Naive thymus-derived CD4-positive, alpha-beta T cell (primary cell): Measurements from ENCODE around the gene TARDBP. TPM values are rescaled to one million over a fixed set of nuclear protein-coding genes. Genes with fewer than 3 reads are reported as not detected.

Experiments
- ATAC-seq: fragments of 150-1000 bp; cut with Tn5 transposase; 2 replicates; pipeline ENCODE4 v1.10.0; 2021; ENCODE audit warnings: mild to moderate bottlenecking, moderate library complexity
- CTCF ChIA-PET: fragments of 350-600 bp; sonication (Branson Sonifier 250); formaldehyde crosslinking; loops from one replicate; lab custom pipeline; 2021; ENCODE audit warnings: antibody characterized with exemption; lab: Charles Lee
- POLR2A ChIA-PET: fragments of 350-600 bp; sonication (Branson Sonifier 250); formaldehyde crosslinking; loops from one replicate; lab custom pipeline; 2021; ENCODE audit warnings: antibody characterized with exemption, inconsistent platforms; lab: Charles Lee
- DNase-seq, 9 donors: peaks; one replicate each; pipeline versions ENCODE4 v3.0.0 to v3.0.0-alpha.2; 2020 to 2022; ENCODE audit warnings: mixed read lengths in 1 of 9
- H3K27ac ChIP-seq: one replicate; pipeline ENCODE4 v1.7.0; 2013; ENCODE audit warnings: mild to moderate bottlenecking, low read depth, low read length, moderate library complexity
- H3K27me3 ChIP-seq, 2 donors: one replicate each; pipeline ENCODE4 v1.7.0; 2013; ENCODE audit warnings: low read length in 2 of 2, mild to moderate bottlenecking in 2 of 2, moderate library complexity in 2 of 2; ENCODE audit not compliant: control insufficient read depth in 2 of 2, insufficient read depth in 2 of 2
- H3K36me3 ChIP-seq, 3 experiments: 1 replicate in 2 of 3; 2 replicates in 1 of 3; pipeline ENCODE4 v1.7.0; 2013; ENCODE audit warnings: low read length in 3 of 3, mild to moderate bottlenecking in 3 of 3, moderate library complexity in 1 of 3; ENCODE audit not compliant: insufficient read depth in 3 of 3, control insufficient read depth in 2 of 3
- H3K4me1 ChIP-seq, 2 donors: one replicate each; pipeline ENCODE4 v1.7.0; 2013; ENCODE audit warnings: low read length in 2 of 2, mild to moderate bottlenecking in 2 of 2, moderate library complexity in 1 of 2; ENCODE audit not compliant: control insufficient read depth in 2 of 2, insufficient read depth in 2 of 2
- H3K4me3 ChIP-seq: 2 replicates; pipeline ENCODE4 v1.7.0; 2013; ENCODE audit warnings: mild to moderate bottlenecking, low read length
- H3K9me3 ChIP-seq, 3 experiments: 1 replicate in 2 of 3; 2 replicates in 1 of 3; pipeline ENCODE4 v1.7.0; 2013; ENCODE audit warnings: low read length in 3 of 3; ENCODE audit not compliant: control insufficient read depth in 2 of 3
- H3K27ac Mint-ChIP-seq, 9 donors: one replicate each; pipeline ENCODE4 v1.8.0; 2020 to 2022; ENCODE audit warnings: mixed read lengths in 9 of 9, mild to moderate bottlenecking in 8 of 9, moderate library complexity in 5 of 9, inconsistent platforms in 2 of 9
- H3K27me3 Mint-ChIP-seq, 5 donors: one replicate each; pipeline ENCODE4 v1.8.0; 2021 to 2022; ENCODE audit warnings: mixed read lengths in 5 of 5, mild to moderate bottlenecking in 1 of 5
- H3K36me3 Mint-ChIP-seq, 5 donors: one replicate each; pipeline ENCODE4 v1.8.0; 2020 to 2022; ENCODE audit warnings: mixed read lengths in 5 of 5, mild to moderate bottlenecking in 3 of 5, inconsistent platforms in 1 of 5
- H3K4me1 Mint-ChIP-seq, 7 donors: one replicate each; pipeline ENCODE4 v1.8.0; 2020 to 2022; ENCODE audit warnings: mixed read lengths in 7 of 7, mild to moderate bottlenecking in 3 of 7, inconsistent platforms in 1 of 7
- H3K4me3 Mint-ChIP-seq, 10 donors: one replicate each; pipeline ENCODE4 v1.8.0; 2020 to 2022; ENCODE audit warnings: mild to moderate bottlenecking in 10 of 10, mixed read lengths in 10 of 10, moderate library complexity in 6 of 10, inconsistent platforms in 2 of 10
- H3K9me3 Mint-ChIP-seq, 11 donors: one replicate each; pipeline ENCODE4 v1.8.0; 2020 to 2022; ENCODE audit warnings: mixed read lengths in 11 of 11, mild to moderate bottlenecking in 4 of 11, inconsistent platforms in 1 of 11, moderate library complexity in 1 of 11
- intact Hi-C, 2 donors: fragments of 100-400 bp; cut with micrococcal nuclease; formaldehyde crosslinking; loops; one replicate each; pipeline ENCODE4 v1.15.1; 2023
- polyA plus RNA-seq, 2 donors: library from polyadenylated mRNA; unstranded; fragments of 300-500 nt; fragmentation: Illumina TruSeq; gene quantifications; one replicate each; pipeline ENCODE4 v1.2.3, GENCODE V29; 2021
- total RNA-seq, 6 experiments: library from RNA in 5 of 6; stranded (reverse) in 5 of 6; gene quantifications; 1 replicate in 5 of 6; 2 replicates in 1 of 6; pipeline ENCODE4 v1.2.3 and lab custom pipeline; 2021 to 2026

TARDBP gene
- total and polyA plus RNA-seq, 7 experiments from 2014 or later: 55.0 to 196 (median 171) TPM

DNA sequence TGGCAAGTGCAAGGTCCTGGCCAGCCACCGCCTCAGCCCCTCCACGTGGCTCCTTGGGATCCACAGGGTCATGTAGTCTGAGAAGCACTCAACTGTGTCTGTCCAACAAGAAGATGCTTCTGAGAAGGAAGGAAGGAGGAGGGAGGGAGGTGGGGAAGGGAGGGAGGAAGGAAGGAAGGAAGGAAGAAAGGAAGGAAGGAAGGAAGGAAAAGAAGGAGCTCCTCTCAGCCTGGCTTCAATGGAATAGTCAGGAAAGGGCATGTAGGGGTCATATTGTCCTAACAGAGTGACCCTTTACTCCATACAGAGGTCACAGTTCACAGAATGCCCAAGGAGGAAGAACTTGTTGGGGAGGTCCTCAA, 42.5 kb upstream of the TARDBP start:
- Mint-ChIP-seq H3K4me1 (peaks cover 7 to 19% (median 13%) of the 10 kb centered on the region in 7 donors), H3K36me3 (no peaks in the 10 kb centered on the region), H3K9me3 (no peaks in the 10 kb centered on the region), H3K27me3 (peaks cover 0 to 8% (median 0%) of the 10 kb centered on the region in 5 donors), H3K27ac (no peak overlapping the region), H3K4me3 (no peak overlapping the region)
- intact Hi-C loops: no loop called here
- H3K27me3 ChIP-seq: no peaks in the 10 kb centered on the region
- ChIA-PET CTCF (no interaction called here), POLR2A (no interaction called here)
- no peak overlapping the region for H3K4me3 ChIP-seq
- no peaks in the 10 kb centered on the region for H3K9me3 ChIP-seq
- no peak for DNase-seq
- no peaks in the 10 kb centered on the region for H3K36me3 ChIP-seq
- peaks cover 0 to 4% of the 10 kb centered on the region in 2 donors for H3K4me1 ChIP-seq
- H3K27ac ChIP-seq: no peak overlapping the region
- no peak for ATAC-seq

DNA sequence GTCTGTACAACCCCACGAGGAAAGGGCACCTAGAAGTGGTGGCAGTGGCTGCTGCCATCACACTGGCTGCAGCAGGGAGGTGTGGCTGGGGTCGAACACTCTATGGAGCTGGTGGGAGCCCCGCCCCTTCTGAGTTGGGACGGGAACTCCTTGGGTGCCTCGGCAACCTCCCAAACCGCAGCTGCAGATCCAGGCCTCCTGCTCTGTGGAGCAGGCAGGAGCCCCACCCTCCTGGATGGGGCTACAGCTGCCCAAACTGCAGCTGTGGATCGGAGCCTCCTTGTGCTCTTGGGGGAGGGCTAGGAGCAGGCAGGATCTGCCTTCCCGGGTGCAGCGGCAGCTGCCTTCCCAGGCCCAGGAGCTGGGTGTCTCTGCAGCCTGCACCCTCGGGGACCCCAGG, 38.9 kb upstream of the TARDBP start:
- no peaks in the 10 kb centered on the region for H3K4me1 ChIP-seq
- no peak overlapping the region for H3K4me3 ChIP-seq
- Mint-ChIP-seq H3K27ac (no peak overlapping the region), H3K27me3 (peaks cover 0 to 8% (median 3%) of the 10 kb centered on the region in 5 donors), H3K4me3 (no peak overlapping the region), H3K36me3 (no peaks in the 10 kb centered on the region), H3K9me3 (peaks cover 0 to 2% (median 0%) of the 10 kb centered on the region in 11 donors), H3K4me1 (peaks cover 0 to 1% (median 0%) of the 10 kb centered on the region in 7 donors)
- no peaks in the 10 kb centered on the region for H3K27me3 ChIP-seq
- no peak overlapping the region for H3K27ac ChIP-seq
- H3K36me3 ChIP-seq: no peaks in the 10 kb centered on the region
- DNase-seq (no peak), ATAC-seq (no peak)
- POLR2A ChIA-PET: no interaction called here
- CTCF ChIA-PET: no interaction called here
- intact Hi-C loops: no loop called here
- no peaks in the 10 kb centered on the region for H3K9me3 ChIP-seq

GRCh38 chr1:10973956-10974881, 38.2 kb upstream of the TARDBP start:
- H3K4me1 Mint-ChIP-seq: peaks cover 0 to 5% (median 1%) of the 10 kb centered on the region in 7 donors
- intact Hi-C loops: no loop called here
- ChIA-PET CTCF (interaction anchor here (0.9 kb wide), 1 partner anchor 26 kb away, joined by 4 read pairs; no protein-coding TSS in a partner anchor), POLR2A (no interaction called here)
- H3K36me3 ChIP-seq: no peaks in the 10 kb centered on the region
- ATAC-seq (no peak), DNase-seq (no peak)
- no peaks in the 10 kb centered on the region for H3K9me3 ChIP-seq
- H3K4me3 ChIP-seq: no peak overlapping the region
- H3K36me3 Mint-ChIP-seq: no peaks in the 10 kb centered on the region
- no peak overlapping the region for H3K27ac ChIP-seq
- H3K27me3 Mint-ChIP-seq: peaks cover 3 to 12% (median 4%) of the 10 kb centered on the region in 5 donors
- H3K4me3 Mint-ChIP-seq: no peak overlapping the region
- peaks cover 0 to 2% (median 0%) of the 10 kb centered on the region in 11 donors for H3K9me3 Mint-ChIP-seq
- no peak overlapping the region for H3K27ac Mint-ChIP-seq
- no peaks in the 10 kb centered on the region for H3K27me3 ChIP-seq
- no peaks in the 10 kb centered on the region for H3K4me1 ChIP-seq

GRCh38 chr1:10975567-10976326, 36.7 kb upstream of the TARDBP start:
- DNase-seq: no peak
- H3K27me3 Mint-ChIP-seq: peaks cover 7 to 17% (median 9%) of the 10 kb centered on the region in 5 donors
- H3K36me3 Mint-ChIP-seq: no peaks in the 10 kb centered on the region
- Histone ChIP-seq H3K4me1 (no peaks in the 10 kb centered on the region), H3K4me3 (no peak overlapping the region), H3K36me3 (no peaks in the 10 kb centered on the region), H3K9me3 (no peaks in the 10 kb centered on the region), H3K27ac (no peak overlapping the region), H3K27me3 (no peaks in the 10 kb centered on the region)
- intact Hi-C loops: no loop called here
- ChIA-PET CTCF (no interaction called here), POLR2A (no interaction called here)
- peaks cover 0 to 2% (median 0%) of the 10 kb centered on the region in 11 donors for H3K9me3 Mint-ChIP-seq
- no peak overlapping the region for H3K4me3 Mint-ChIP-seq
- peaks cover 0 to 8% (median 2%) of the 10 kb centered on the region in 7 donors for H3K4me1 Mint-ChIP-seq
- ATAC-seq: no peak
- no peak overlapping the region for H3K27ac Mint-ChIP-seq

- POLR2A ChIA-PET: no interaction called here
Measured at GRCh38 chr1:10978719-10979118, 33.7 kb upstream of the TARDBP start.

GRCh38 chr1:10979483-10979920, 33.0 kb upstream of the TARDBP start:
- Histone ChIP-seq H3K36me3 (no peaks in the 10 kb centered on the region), H3K9me3 (no peaks in the 10 kb centered on the region), H3K4me3 (no peak overlapping the region), H3K27ac (no peak overlapping the region), H3K4me1 (no peaks in the 10 kb centered on the region), H3K27me3 (peaks cover 0 to 3% of the 10 kb centered on the region in 2 donors)
- POLR2A ChIA-PET: no interaction called here
- CTCF ChIA-PET: interaction anchor here (0.6 kb wide), 1 partner anchor 11 kb away, joined by 3 read pairs; no protein-coding TSS in a partner anchor
- no peak overlapping the region for H3K4me3 Mint-ChIP-seq
- no peak overlapping the region for H3K27ac Mint-ChIP-seq
- H3K9me3 Mint-ChIP-seq: peaks cover 0 to 2% (median 0%) of the 10 kb centered on the region in 11 donors
- intact Hi-C loops: no loop called here
- DNase-seq: peak in 1 of 9 donors; percentile 10
- H3K36me3 Mint-ChIP-seq: no peaks in the 10 kb centered on the region
- no peak for ATAC-seq
- H3K27me3 Mint-ChIP-seq: peaks cover 9 to 24% (median 15%) of the 10 kb centered on the region in 5 donors
- H3K4me1 Mint-ChIP-seq: peaks cover 0 to 8% (median 3%) of the 10 kb centered on the region in 7 donors

More at GRCh38 chr1:10978719-10979118, 33.7 kb upstream of the TARDBP start:
- H3K27ac ChIP-seq: no peak overlapping the region
- no peak for ATAC-seq
- Mint-ChIP-seq H3K4me1 (peaks cover 0 to 8% (median 3%) of the 10 kb centered on the region in 7 donors), H3K36me3 (no peaks in the 10 kb centered on the region), H3K4me3 (no peak overlapping the region), H3K27me3 (peaks cover 9 to 24% (median 15%) of the 10 kb centered on the region in 5 donors), H3K27ac (no peak overlapping the region), H3K9me3 (peaks cover 0 to 2% (median 0%) of the 10 kb centered on the region in 11 donors)
- no peak for DNase-seq
- no peak overlapping the region for H3K4me3 ChIP-seq
- no peaks in the 10 kb centered on the region for H3K36me3 ChIP-seq
- H3K4me1 ChIP-seq: no peaks in the 10 kb centered on the region
- peaks cover 0 to 3% of the 10 kb centered on the region in 2 donors for H3K27me3 ChIP-seq
- CTCF ChIA-PET: interaction anchor here (0.6 kb wide), 1 partner anchor 10 kb away, joined by 3 read pairs; no protein-coding TSS in a partner anchor
- intact Hi-C loops: no loop called here
- no peaks in the 10 kb centered on the region for H3K9me3 ChIP-seq
